ENCODE measurements around the gene LTB4R2.

Gene LTB4R2

DNA sequence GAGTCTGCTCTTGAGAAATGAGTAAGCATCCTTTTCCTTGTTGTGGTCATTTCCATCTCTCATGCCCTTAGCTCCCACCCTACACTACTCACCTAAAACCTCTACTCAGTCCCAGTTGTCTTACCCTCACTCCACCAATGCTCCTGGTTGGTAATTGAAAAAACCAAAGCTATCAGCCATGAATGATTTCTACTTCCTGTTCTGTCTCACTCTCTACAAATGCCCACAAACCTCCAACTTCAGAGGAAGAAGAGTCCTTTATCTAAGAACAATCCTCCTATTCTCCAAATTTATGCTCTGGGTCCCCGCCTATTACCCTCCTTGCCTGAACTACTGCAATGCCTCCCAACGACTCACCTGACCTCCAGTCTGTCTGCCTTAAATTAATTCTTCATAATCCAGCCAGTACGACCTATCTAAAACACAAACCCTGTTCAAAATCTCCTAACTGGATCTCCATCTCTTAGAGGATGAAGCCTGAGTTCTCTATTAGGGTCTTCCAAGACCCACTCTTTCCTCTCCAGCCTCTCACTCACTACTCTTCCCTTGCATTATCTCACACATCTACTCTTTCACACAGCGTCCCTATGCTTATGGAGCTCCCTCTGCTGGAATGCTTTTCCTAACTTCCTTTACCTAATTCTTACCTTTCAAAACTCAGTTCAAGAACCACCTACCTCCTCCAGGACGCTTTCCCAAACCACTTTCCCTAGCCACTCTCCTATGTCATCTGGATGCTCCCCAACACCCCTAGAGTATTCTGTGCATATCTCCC lies 12.6 kb upstream of the LTB4R2 start:
- TF ChIP-seq, protein P1, sequence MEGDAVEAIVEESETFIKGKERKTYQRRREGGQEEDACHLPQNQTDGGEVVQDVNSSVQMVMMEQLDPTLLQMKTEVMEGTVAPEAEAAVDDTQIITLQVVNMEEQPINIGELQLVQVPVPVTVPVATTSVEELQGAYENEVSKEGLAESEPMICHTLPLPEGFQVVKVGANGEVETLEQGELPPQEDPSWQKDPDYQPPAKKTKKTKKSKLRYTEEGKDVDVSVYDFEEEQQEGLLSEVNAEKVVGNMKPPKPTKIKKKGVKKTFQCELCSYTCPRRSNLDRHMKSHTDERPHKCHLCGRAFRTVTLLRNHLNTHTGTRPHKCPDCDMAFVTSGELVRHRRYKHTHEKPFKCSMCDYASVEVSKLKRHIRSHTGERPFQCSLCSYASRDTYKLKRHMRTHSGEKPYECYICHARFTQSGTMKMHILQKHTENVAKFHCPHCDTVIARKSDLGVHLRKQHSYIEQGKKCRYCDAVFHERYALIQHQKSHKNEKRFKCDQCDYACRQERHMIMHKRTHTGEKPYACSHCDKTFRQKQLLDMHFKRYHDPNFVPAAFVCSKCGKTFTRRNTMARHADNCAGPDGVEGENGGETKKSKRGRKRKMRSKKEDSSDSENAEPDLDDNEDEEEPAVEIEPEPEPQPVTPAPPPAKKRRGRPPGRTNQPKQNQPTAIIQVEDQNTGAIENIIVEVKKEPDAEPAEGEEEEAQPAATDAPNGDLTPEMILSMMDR (IDR thresholded peaks at IDR 0.05; ENCODE audit: insufficient read depth, low read length, poor library complexity, severe bottlenecking): peak; percentile 26
- H3K4me3 ChIP-seq (replicated peaks; ENCODE audit: low read depth, low read length): no peak overlapping the region
- DNase-seq (ENCODE audit: extremely low read depth, insufficient read length): no peak
- peaks cover 15% of the 10 kb centered on the region for H3K36me3 ChIP-seq (ENCODE audit: control insufficient read depth, insufficient read depth, low read length)
- no peaks in the 10 kb centered on the region for H3K27me3 ChIP-seq (replicated peaks; ENCODE audit: control insufficient read depth, insufficient read depth, low read length)

DNA sequence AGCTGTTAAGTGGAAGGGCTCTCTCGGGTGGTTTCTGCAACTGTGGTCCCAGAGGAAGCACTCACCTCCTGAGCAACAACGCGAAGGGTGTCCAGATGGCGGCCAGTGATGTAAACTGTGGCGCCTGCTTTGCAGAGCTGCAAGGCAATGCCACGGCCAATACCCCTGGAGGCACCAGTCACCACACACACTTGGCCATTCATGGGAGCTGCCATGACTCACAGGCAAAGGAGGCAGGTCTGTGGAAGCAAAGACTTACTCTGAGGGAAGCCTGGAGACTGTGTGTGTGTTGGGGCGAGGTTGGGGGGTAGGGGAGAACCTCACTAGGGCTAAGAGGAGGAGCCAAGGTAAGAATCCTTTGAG lies 11.1 kb upstream of the LTB4R2 start:
- H3K4me3 ChIP-seq (replicated peaks; ENCODE audit: low read depth, low read length): peak overlapping the region; percentile 79
- H3K27me3 ChIP-seq (replicated peaks; ENCODE audit: control insufficient read depth, insufficient read depth, low read length): no peaks in the 10 kb centered on the region
- H3K36me3 ChIP-seq (ENCODE audit: control insufficient read depth, insufficient read depth, low read length): peaks cover 20% of the 10 kb centered on the region
- TF ChIP-seq, protein P1 (IDR thresholded peaks at IDR 0.05; ENCODE audit: insufficient read depth, low read length, poor library complexity, severe bottlenecking): no peak
- DNase-seq (ENCODE audit: extremely low read depth, insufficient read length): no peak

DNA sequence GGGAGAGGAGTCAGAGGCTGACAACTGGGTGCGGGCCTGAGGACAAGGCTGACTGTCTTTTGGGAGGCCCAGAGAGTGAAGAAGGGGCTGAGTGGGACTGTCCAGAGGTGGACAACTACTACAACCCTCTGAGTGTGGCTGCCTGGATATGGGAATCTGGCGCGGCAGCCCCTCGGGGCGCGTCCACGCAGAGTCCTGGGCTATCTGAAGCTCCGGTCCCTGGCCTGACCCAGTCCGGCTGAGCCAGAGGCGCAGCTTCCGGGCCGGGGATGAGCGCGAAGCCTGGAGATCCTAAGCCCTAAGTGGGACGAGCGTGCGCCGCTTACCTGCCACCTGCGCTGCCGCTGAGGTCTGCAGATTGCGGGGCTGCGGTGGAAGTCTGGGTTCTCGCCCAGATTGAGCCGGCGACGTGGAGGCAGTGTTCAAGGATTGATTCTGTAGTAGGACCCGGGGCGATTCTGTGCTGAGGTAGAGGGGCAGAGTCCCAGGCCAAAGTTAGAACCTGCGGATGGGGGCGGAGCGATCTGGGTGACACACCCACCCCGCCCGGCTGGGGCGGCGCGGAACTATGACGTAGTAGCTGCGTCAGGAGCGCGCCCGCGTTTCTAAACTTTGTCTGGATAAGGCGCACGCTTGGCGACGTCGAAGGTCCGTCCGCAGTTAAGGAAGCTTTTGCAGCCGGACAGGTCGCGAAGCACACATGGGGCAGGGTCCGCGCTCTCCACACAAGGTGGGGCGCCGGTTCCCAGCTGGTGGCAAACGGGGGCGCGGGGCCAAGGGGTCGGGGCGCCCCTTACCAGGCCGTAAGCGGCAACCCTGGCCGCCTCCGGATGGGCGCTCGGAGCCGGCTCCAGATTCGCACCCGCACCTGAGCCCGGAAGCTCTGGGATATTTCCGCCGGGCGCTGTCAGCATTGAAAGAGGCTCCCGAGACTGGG lies 10.4 kb upstream of the LTB4R2 start, which contains the start of the genes DHRS1 and NOP9:
DHRS1 (minus strand) TSS at position 526 of the 937 bp plus-strand sequence. CDS start 674 bp downstream, outside the sequence.
NOP9 (plus strand) TSS at position 596 of the 937 bp plus-strand sequence; CDS start at position 701, 105 bp downstream.
- Histone ChIP-seq H3K27me3 (replicated peaks; ENCODE audit: control insufficient read depth, insufficient read depth, low read length) (no peaks in the 10 kb centered on the region), H3K36me3 (ENCODE audit: control insufficient read depth, insufficient read depth, low read length) (peaks cover 26% of the 10 kb centered on the region), H3K4me3 (replicated peaks; ENCODE audit: low read depth, low read length) (peak within 1 kb of the TSS; percentile 79)
- TF ChIP-seq, protein P1 (IDR thresholded peaks at IDR 0.05; ENCODE audit: insufficient read depth, low read length, poor library complexity, severe bottlenecking): no peak
- peak; percentile 93 for DNase-seq (ENCODE audit: extremely low read depth, insufficient read length)

DNA sequence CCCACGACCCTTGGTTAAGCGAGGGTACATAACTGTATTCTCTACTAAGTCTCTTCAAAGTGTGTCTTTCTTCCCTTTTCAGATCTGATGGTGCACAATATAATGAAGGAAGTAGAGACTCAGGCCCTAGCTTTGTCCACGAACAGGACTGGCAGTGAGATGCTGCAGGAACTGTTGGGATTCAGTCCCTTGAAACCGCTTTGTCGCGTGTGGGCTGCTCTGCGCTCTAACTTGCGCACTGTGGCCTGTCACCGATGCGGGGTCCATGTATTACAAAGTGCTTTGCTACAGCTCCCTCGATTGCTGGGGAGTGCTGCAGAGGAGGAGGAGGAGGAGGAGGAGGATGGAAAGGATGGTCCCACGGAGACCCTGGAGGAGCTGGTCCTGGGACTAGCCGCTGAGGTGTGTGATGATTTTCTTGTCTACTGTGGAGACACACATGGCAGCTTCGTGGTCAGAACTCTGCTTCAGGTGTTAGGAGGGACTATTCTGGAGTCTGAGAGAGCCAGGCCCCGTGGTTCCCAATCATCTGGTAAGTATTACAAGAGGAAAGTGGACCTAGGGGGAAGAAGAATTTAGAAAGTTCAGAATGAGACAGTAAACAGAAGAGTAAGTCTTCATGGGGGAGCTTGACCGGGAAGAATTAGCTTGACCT lies 9.5 kb upstream of the LTB4R2 start:
- TF ChIP-seq, protein P1 (IDR thresholded peaks at IDR 0.05; ENCODE audit: insufficient read depth, low read length, poor library complexity, severe bottlenecking): no peak
- H3K4me3 ChIP-seq (replicated peaks; ENCODE audit: low read depth, low read length): peak overlapping the region; percentile 79
- no peaks in the 10 kb centered on the region for H3K27me3 ChIP-seq (replicated peaks; ENCODE audit: control insufficient read depth, insufficient read depth, low read length)
- H3K36me3 ChIP-seq (ENCODE audit: control insufficient read depth, insufficient read depth, low read length): peaks cover 31% of the 10 kb centered on the region
- no peak for DNase-seq (ENCODE audit: extremely low read depth, insufficient read length)

DNA sequence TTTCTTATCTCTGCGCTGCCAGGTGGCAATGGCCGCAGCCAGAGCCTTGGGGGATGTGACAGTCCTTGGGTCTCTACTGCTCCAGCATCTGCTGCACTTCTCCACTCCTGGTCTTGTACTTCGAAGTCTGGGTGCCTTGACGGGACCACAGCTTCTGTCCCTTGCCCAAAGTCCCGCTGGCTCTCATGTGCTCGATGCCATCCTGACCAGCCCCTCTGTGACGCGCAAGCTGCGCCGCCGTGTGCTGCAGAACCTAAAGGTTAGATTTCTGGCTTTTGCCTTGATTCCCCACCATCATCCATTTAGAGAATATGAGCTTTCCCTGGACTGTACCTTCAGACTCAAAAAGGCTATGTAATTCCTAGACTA lies 5.9 kb upstream of the LTB4R2 start:
- TF ChIP-seq, protein P1 (IDR thresholded peaks at IDR 0.05; ENCODE audit: insufficient read depth, low read length, poor library complexity, severe bottlenecking): no peak
- peaks cover 45% of the 10 kb centered on the region for H3K36me3 ChIP-seq (ENCODE audit: control insufficient read depth, insufficient read depth, low read length)
- DNase-seq (ENCODE audit: extremely low read depth, insufficient read length): no peak
- H3K4me3 ChIP-seq (replicated peaks; ENCODE audit: low read depth, low read length): no peak overlapping the region
- no peaks in the 10 kb centered on the region for H3K27me3 ChIP-seq (replicated peaks; ENCODE audit: control insufficient read depth, insufficient read depth, low read length)
